ENCODE results near the gene RNF220.

RNF220 gene

DNA sequence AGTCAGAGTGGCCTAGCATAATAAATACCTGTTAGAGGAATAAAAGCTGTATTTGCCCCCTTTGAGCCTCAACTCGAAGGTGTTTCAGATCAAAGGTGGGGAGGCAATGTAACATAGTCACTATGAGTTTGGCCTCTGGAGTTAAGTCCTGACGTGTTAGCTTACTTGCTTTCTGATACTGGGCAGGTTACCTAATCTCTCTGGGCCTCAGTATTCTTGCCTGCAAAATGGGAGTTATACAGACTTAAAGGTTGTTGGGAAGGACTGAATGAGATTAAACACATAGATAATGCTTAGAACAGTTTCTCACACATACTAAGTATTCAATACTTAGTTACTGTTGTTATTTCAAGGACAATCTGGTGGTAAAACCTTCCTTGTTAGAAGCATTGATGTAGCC lies 15.5 kb downstream of the RNF220 start:
- WGBS (ENCODE audit: insufficient coverage) = 80% methylated on average over 1 of the region's 2 CpGs
- CTCF ChIA-PET = interaction anchor here (0.9 to 2.4 kb wide), 5 partner anchors 11 to 112 kb away, joined by 3 to 8 read pairs (median 3); no protein-coding TSS in a partner anchor
- DNase-seq = no peak

DNA sequence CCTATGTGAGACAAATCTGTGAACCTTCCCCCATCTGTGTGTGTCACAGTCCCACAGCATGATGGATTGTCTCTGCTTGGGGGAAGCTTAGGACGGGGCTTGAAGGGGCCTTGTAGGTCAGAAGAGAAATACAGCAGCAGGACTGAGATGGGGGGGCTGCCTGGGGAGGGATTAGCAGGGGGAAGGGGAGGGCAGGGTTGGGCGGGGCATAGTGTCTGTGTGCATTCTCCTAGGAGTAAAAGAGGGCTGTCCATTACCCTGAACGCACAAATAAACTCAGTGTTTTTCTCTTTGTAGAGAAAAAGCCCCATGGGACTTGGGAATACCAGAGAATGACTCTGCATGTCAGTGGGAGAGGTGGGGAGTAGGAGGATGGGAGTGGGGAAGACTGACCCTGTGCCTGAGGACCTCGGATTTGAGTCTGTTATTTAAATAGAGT lies 16.4 kb downstream of the RNF220 start:
- H3K9me3 ChIP-seq (ENCODE audit: control extremely low read depth in 1 of 5, control insufficient read depth in 4 of 5, insufficient read depth in 2 of 5, low read depth in 1 of 5, low read length in 4 of 5) = no peaks in the 10 kb centered on the region
- 0% methylated on average over 3 of the region's 4 CpGs for WGBS (ENCODE audit: insufficient coverage)
- H3K36me3 ChIP-seq (ENCODE audit: control insufficient read depth in 4 of 4, insufficient read depth in 4 of 4, low read length in 3 of 4) = peaks cover 0 to 20% (median 2%) of the 10 kb centered on the region in 4 experiments
- DNase-seq = peak in 2 of 3 donors; percentile 76 to 87
- ChIA-PET CTCF (interaction anchor here (1.0 to 4.8 kb wide), 5 partner anchors 8 to 65 kb away, joined by 3 to 30 read pairs (median 8); no protein-coding TSS in a partner anchor), POLR2A (interaction anchor here (0.9 to 2.6 kb wide), 4 partner anchors 8 to 18 kb away, joined by 3 to 9 read pairs (median 8); partner anchors contain the start of gene RNF220)
- peak overlapping the region; percentile 46 to 84 for H3K27ac ChIP-seq (ENCODE audit: insufficient read depth in 1 of 2, low read depth in 1 of 2, low read length in 2 of 2, poor library complexity in 1 of 2, severe bottlenecking in 2 of 2)
- no peaks in the 10 kb centered on the region for H3K27me3 ChIP-seq (replicated peaks in 2 of 5; ENCODE audit: control insufficient read depth in 4 of 5, insufficient read depth in 5 of 5, low read length in 4 of 5)
- H3K4me3 ChIP-seq (ENCODE audit: control insufficient read depth in 1 of 7, extremely low read depth in 1 of 7, insufficient read depth in 4 of 7, low read depth in 2 of 7, low read length in 6 of 7) = peak overlapping the region in 4 of 7 experiments; percentile 44 to 69 (median 60)
- H3K4me1 ChIP-seq (ENCODE audit: control extremely low read depth in 1 of 4, control insufficient read depth in 4 of 4, insufficient read depth in 4 of 4, low read length in 3 of 4) = peaks cover 38 to 98% (median 89%) of the 10 kb centered on the region in 4 experiments

More for the DNA sequence above, 15.5 kb downstream of the RNF220 start:
- Histone ChIP-seq H3K9me3 (ENCODE audit: control extremely low read depth in 1 of 5, control insufficient read depth in 4 of 5, insufficient read depth in 2 of 5, low read depth in 1 of 5, low read length in 4 of 5) (no peaks in the 10 kb centered on the region), H3K36me3 (ENCODE audit: control insufficient read depth in 4 of 4, insufficient read depth in 4 of 4, low read length in 3 of 4) (peaks cover 7 to 26% (median 10%) of the 10 kb centered on the region in 4 experiments), H3K4me3 (ENCODE audit: control insufficient read depth in 1 of 7, extremely low read depth in 1 of 7, insufficient read depth in 4 of 7, low read depth in 2 of 7, low read length in 6 of 7) (peak overlapping the region in 2 of 7 experiments; percentile 30 to 34), H3K27ac (ENCODE audit: insufficient read depth in 1 of 2, low read depth in 1 of 2, low read length in 2 of 2, poor library complexity in 1 of 2, severe bottlenecking in 2 of 2) (peak overlapping the region; percentile 26 to 84), H3K27me3 (replicated peaks in 2 of 5; ENCODE audit: control insufficient read depth in 4 of 5, insufficient read depth in 5 of 5, low read length in 4 of 5) (no peaks in the 10 kb centered on the region), H3K4me1 (ENCODE audit: control extremely low read depth in 1 of 4, control insufficient read depth in 4 of 4, insufficient read depth in 4 of 4, low read length in 3 of 4) (peaks cover 40 to 99% (median 91%) of the 10 kb centered on the region in 4 experiments)
- POLR2A ChIA-PET = interaction anchor here (0.9 to 2.6 kb wide), 3 partner anchors 12 to 19 kb away, joined by 3 to 9 read pairs (median 4); partner anchors contain the start of gene RNF220

DNA sequence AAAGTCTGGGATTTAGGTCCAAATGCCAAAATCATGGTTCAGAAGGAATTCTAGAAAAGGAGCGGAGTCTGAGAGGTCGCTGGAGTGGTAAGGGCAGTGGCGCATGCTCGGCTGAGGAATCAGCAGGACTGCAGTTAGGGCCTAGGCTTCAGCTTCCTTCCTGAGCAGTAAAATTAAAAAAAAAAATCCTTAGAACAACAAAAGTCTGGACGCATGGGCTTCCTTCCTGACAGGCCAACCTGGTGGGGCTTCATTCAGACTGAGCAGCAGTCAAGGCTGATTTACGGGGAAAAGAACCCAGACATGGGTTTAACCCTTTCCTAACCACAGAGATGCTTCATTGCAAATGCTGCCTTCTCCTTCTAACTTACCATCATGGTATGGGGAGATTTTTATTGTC lies 17.1 kb downstream of the RNF220 start:
- DNase-seq = peak in 2 of 3 donors; percentile 78 to 84
- Histone ChIP-seq H3K4me1 (ENCODE audit: control extremely low read depth in 1 of 4, control insufficient read depth in 4 of 4, insufficient read depth in 4 of 4, low read length in 3 of 4) (peaks cover 38 to 98% (median 87%) of the 10 kb centered on the region in 4 experiments), H3K36me3 (ENCODE audit: control insufficient read depth in 4 of 4, insufficient read depth in 4 of 4, low read length in 3 of 4) (peaks cover 0 to 22% (median 1%) of the 10 kb centered on the region in 4 experiments), H3K4me3 (ENCODE audit: control insufficient read depth in 1 of 7, extremely low read depth in 1 of 7, insufficient read depth in 4 of 7, low read depth in 2 of 7, low read length in 6 of 7) (peak overlapping the region in 5 of 7 experiments; percentile 20 to 69 (median 57)), H3K27me3 (replicated peaks in 2 of 5; ENCODE audit: control insufficient read depth in 4 of 5, insufficient read depth in 5 of 5, low read length in 4 of 5) (no peaks in the 10 kb centered on the region), H3K27ac (ENCODE audit: insufficient read depth in 1 of 2, low read depth in 1 of 2, low read length in 2 of 2, poor library complexity in 1 of 2, severe bottlenecking in 2 of 2) (peak overlapping the region; percentile 46 to 84), H3K9me3 (ENCODE audit: control extremely low read depth in 1 of 5, control insufficient read depth in 4 of 5, insufficient read depth in 2 of 5, low read depth in 1 of 5, low read length in 4 of 5) (no peaks in the 10 kb centered on the region)
- CTCF ChIA-PET = interaction anchor here (1.0 to 4.8 kb wide), 6 partner anchors 9 to 64 kb away, joined by 3 to 50 read pairs (median 14); no protein-coding TSS in a partner anchor
- POLR2A ChIA-PET = interaction anchor here (1.1 to 2.6 kb wide), 5 partner anchors 9 to 64 kb away, joined by 3 to 9 read pairs (median 7); partner anchors contain the start of gene RNF220
- 5% methylated on average over 5 of the region's 6 CpGs for WGBS (ENCODE audit: insufficient coverage)

DNA sequence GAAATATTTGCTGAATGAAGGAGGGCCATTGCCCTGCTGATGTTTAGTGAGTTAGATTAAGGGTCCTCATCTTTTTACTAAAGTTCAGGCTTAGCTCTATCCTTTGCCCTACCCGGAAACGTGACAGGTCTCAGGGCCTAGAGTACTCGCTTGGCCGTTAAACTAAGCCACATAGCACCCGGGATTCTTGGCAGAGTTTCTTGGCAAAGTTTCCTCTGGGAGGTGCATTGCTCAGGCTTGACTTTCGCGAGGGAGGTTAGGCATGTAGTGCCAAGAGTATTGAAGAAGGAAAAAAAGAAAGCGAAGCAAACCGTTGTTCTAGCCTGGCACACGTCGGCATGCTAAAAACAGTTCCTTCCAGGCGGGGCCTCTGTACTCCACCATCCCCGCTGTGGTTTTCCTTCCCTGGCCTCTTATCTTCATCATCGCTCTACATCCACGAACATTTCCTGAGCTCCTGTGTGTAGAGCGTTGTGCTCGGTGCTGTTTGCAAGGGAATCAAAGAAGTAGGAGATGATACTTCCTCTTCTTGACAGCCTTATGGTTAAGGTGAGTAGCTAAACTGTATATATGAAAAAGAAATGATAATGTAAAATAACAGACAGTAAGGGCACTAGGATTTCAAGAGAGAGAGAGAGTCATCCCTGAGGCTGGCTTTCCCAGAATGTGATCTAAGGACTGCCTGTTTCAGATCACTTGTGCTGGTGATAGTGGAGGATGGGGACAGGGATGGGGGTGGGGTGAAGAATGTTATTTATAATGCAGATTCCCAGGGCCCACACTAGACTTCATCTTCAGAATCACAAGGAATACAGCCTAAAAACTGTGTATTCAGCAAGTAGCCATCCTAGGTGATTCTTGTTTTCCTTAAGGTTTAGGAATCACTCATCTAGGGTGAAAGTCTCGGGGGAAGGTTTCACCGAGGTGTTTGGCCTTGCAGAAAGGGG lies 18.8 kb downstream of the RNF220 start:
- Histone ChIP-seq H3K27ac (ENCODE audit: insufficient read depth in 1 of 2, low read depth in 1 of 2, low read length in 2 of 2, poor library complexity in 1 of 2, severe bottlenecking in 2 of 2) (peak overlapping the region; percentile 59 to 75), H3K27me3 (replicated peaks in 2 of 5; ENCODE audit: control insufficient read depth in 4 of 5, insufficient read depth in 5 of 5, low read length in 4 of 5) (no peaks in the 10 kb centered on the region), H3K36me3 (ENCODE audit: control insufficient read depth in 4 of 4, insufficient read depth in 4 of 4, low read length in 3 of 4) (peaks cover 0 to 33% (median 3%) of the 10 kb centered on the region in 4 experiments), H3K4me3 (ENCODE audit: control insufficient read depth in 1 of 7, extremely low read depth in 1 of 7, insufficient read depth in 4 of 7, low read depth in 2 of 7, low read length in 6 of 7) (peak overlapping the region in 5 of 7 experiments; percentile 27 to 69 (median 59)), H3K4me1 (ENCODE audit: control extremely low read depth in 1 of 4, control insufficient read depth in 4 of 4, insufficient read depth in 4 of 4, low read length in 3 of 4) (peaks cover 36 to 99% (median 89%) of the 10 kb centered on the region in 4 experiments), H3K9me3 (ENCODE audit: control extremely low read depth in 1 of 5, control insufficient read depth in 4 of 5, insufficient read depth in 2 of 5, low read depth in 1 of 5, low read length in 4 of 5) (no peaks in the 10 kb centered on the region)
- CTCF ChIA-PET = interaction anchor here (0.7 to 4.8 kb wide), 11 partner anchors 10 to 170 kb away, joined by 3 to 50 read pairs (median 5); partner anchors contain the start of gene RNF220
- WGBS (ENCODE audit: insufficient coverage) = under 1% methylated on average over 8 of the region's 19 CpGs
- POLR2A ChIA-PET = interaction anchor here (0.8 to 1.9 kb wide), 6 partner anchors 9 to 62 kb away, joined by 3 to 5 read pairs (median 4); partner anchors contain the start of gene RNF220
- DNase-seq = peak; percentile 82 to 89 (median 85)

DNA sequence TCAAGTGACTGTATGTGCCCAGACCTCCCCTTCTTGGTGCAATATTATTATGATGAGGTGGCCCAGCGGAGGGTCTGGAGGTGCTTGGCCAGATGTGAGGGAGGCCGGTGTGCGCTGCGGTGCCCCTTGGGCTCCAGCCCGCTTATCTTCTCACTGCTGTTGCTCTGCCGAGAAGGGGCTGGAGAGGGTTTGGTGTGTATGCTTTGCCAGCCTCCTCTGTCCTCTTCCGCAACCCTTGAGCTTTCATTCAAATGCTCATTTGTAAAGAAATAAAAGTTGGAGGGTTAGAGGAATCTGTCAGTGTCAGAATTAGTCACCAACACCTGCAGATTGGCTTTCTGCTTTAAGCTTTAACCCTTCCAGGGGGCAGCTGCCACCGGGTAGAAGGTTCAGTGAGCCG lies 19.7 kb downstream of the RNF220 start:
- Histone ChIP-seq H3K4me3 (ENCODE audit: control insufficient read depth in 1 of 7, extremely low read depth in 1 of 7, insufficient read depth in 4 of 7, low read depth in 2 of 7, low read length in 6 of 7) (peak overlapping the region in 5 of 7 experiments; percentile 27 to 69 (median 59)), H3K36me3 (ENCODE audit: control insufficient read depth in 4 of 4, insufficient read depth in 4 of 4, low read length in 3 of 4) (peaks cover 0 to 30% (median 3%) of the 10 kb centered on the region in 4 experiments), H3K4me1 (ENCODE audit: control extremely low read depth in 1 of 4, control insufficient read depth in 4 of 4, insufficient read depth in 4 of 4, low read length in 3 of 4) (peaks cover 35 to 99% (median 92%) of the 10 kb centered on the region in 4 experiments), H3K9me3 (ENCODE audit: control extremely low read depth in 1 of 5, control insufficient read depth in 4 of 5, insufficient read depth in 2 of 5, low read depth in 1 of 5, low read length in 4 of 5) (no peaks in the 10 kb centered on the region), H3K27ac (ENCODE audit: insufficient read depth in 1 of 2, low read depth in 1 of 2, low read length in 2 of 2, poor library complexity in 1 of 2, severe bottlenecking in 2 of 2) (peak overlapping the region; percentile 6 to 60), H3K27me3 (replicated peaks in 2 of 5; ENCODE audit: control insufficient read depth in 4 of 5, insufficient read depth in 5 of 5, low read length in 4 of 5) (no peaks in the 10 kb centered on the region)
- WGBS (ENCODE audit: insufficient coverage) = 9% methylated on average over 5 of the region's 9 CpGs
- ChIA-PET POLR2A (interaction anchor here (0.5 kb wide), 1 partner anchor 70 kb away, joined by 4 read pairs; no protein-coding TSS in a partner anchor), CTCF (interaction anchor here (0.7 to 4.8 kb wide), 15 partner anchors 9 to 174 kb away, joined by 3 to 50 read pairs (median 4); no protein-coding TSS in a partner anchor)
- peak in 1 of 3 donors; percentile 67 for DNase-seq

DNA sequence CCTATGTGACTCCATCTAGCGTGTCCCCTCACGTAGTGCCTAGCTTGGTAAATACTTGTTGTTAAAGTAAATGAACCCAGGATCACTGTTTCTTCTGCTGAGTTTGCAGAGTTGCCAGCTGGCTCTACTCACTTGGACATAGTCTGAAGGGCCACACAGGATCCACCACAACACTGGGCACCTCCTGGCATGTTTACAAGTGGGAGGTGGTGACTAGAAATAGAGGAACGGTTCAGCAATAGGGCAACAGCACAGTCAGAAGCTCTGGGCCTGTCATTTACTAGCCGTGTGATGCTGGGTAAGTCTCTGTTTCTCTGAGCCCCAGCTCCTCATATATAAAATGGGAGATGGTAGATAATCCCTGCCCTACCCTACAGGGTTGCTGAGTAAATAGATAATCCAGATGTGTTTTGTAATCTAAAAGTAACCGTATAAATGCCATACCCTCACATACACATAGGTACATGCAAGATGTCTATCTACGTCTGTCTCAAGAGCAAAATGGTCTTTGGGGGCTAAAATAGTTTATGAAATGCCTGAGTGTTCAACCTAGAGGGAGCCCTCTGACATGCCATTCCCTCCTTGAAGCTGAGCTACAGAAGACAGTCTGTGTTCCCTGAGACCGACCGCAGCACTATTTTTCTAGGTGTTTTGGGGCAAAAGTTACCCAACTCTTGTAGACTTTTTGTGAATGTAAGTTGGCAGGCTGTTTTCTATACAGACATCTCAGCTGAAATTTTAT lies 20.5 kb downstream of the RNF220 start:
- Histone ChIP-seq H3K27me3 (replicated peaks in 2 of 5; ENCODE audit: control insufficient read depth in 4 of 5, insufficient read depth in 5 of 5, low read length in 4 of 5) (no peaks in the 10 kb centered on the region), H3K4me1 (ENCODE audit: control extremely low read depth in 1 of 4, control insufficient read depth in 4 of 4, insufficient read depth in 4 of 4, low read length in 3 of 4) (peaks cover 37 to 94% (median 85%) of the 10 kb centered on the region in 4 experiments), H3K27ac (ENCODE audit: insufficient read depth in 1 of 2, low read depth in 1 of 2, low read length in 2 of 2, poor library complexity in 1 of 2, severe bottlenecking in 2 of 2) (peak overlapping the region; percentile 27 to 60), H3K36me3 (ENCODE audit: control insufficient read depth in 4 of 4, insufficient read depth in 4 of 4, low read length in 3 of 4) (peaks cover 0 to 23% (median 3%) of the 10 kb centered on the region in 4 experiments), H3K4me3 (ENCODE audit: control insufficient read depth in 1 of 7, extremely low read depth in 1 of 7, insufficient read depth in 4 of 7, low read depth in 2 of 7, low read length in 6 of 7) (peak overlapping the region in 5 of 7 experiments; percentile 27 to 69 (median 59)), H3K9me3 (ENCODE audit: control extremely low read depth in 1 of 5, control insufficient read depth in 4 of 5, insufficient read depth in 2 of 5, low read depth in 1 of 5, low read length in 4 of 5) (no peaks in the 10 kb centered on the region)
- ChIA-PET CTCF (interaction anchor here (0.8 to 4.8 kb wide), 16 partner anchors 8 to 173 kb away, joined by 3 to 50 read pairs (median 4); no protein-coding TSS in a partner anchor), POLR2A (interaction anchor here (0.6 to 1.0 kb wide), 2 partner anchors 10 to 17 kb away, joined by 3 read pairs; no protein-coding TSS in a partner anchor)
- DNase-seq = peak in 1 of 3 donors; percentile 60
- WGBS (ENCODE audit: insufficient coverage) = 46% methylated on average over 5 of the region's 8 CpGs
